Mesothelial cell of epicardium (in vitro differentiated cells): ENCODE measurements around the gene AIF1. TPM values are rescaled to one million over a fixed set of nuclear protein-coding genes. Genes with fewer than 3 reads are reported as not detected.
"Not testable (repeated sequence)": the region's sequence is repeated elsewhere in the genome, so short reads cannot be mapped to it uniquely, and the experiment has no call there.

Experiments used
- DNase-seq, 2 experiments: peaks; one replicate each; pipeline ENCODE4 v3.0.0; 2021; ENCODE audit warnings: low spot score in 2 of 2; ENCODE audit not compliant: unreplicated experiment in 2 of 2
- H3K27ac Mint-ChIP-seq: 2 replicates; pipeline ENCODE4 v1.8.0; 2021; ENCODE audit warnings: mixed read lengths
- H3K27me3 Mint-ChIP-seq: 2 replicates; pipeline ENCODE4 v1.8.0; 2021; ENCODE audit warnings: low read depth, mixed read lengths
- H3K36me3 Mint-ChIP-seq: 2 replicates; pipeline ENCODE4 v1.8.0; 2021; ENCODE audit warnings: mixed read lengths
- H3K4me1 Mint-ChIP-seq: 2 replicates; pipeline ENCODE4 v1.8.0; 2021; ENCODE audit warnings: mixed read lengths
- H3K4me3 Mint-ChIP-seq: 2 replicates; pipeline ENCODE4 v1.8.0; 2021; ENCODE audit warnings: mild to moderate bottlenecking, moderate library complexity, mixed read lengths
- H3K9me3 Mint-ChIP-seq: 2 replicates; pipeline ENCODE4 v1.8.0; 2021; ENCODE audit warnings: mixed read lengths
- CTCF ChIP-seq: fragments of 200-600 bp; sonication (generic); IDR thresholded peaks from one replicate; pipeline ENCODE4 v1.5.0; 2021; ENCODE audit warnings: antibody characterized with exemption; ENCODE audit not compliant: unreplicated experiment
- total RNA-seq: library from RNA; stranded (reverse); gene quantifications from 3 replicates; pipeline ENCODE4 v1.2.1, GENCODE V29; 2021

The AIF1 gene
- total RNA-seq, 1 donor from 2014 or later = 6.0 TPM

GRCh38 chr6:31586008-31586407 lies 29.0 kb upstream of the AIF1 start, which contains the start of gene LST1:
TSS of gene LST1 (plus strand) at chr6:31586277. CDS start at chr6:31587300, 1,023 bp downstream.
- no peak within 1 kb of the TSS for H3K4me3 Mint-ChIP-seq
- DNase-seq = no peak
- H3K36me3 Mint-ChIP-seq = no peaks in the 10 kb centered on the region
- no peak within 1 kb of the TSS for H3K27ac Mint-ChIP-seq
- H3K4me1 Mint-ChIP-seq = peaks cover 9% of the 10 kb centered on the region
- no peak for TF ChIP-seq CTCF
- H3K27me3 Mint-ChIP-seq = peaks cover 10% of the 10 kb centered on the region
- H3K9me3 Mint-ChIP-seq = no peaks in the 10 kb centered on the region

- DNase-seq = no peak
- H3K27me3 Mint-ChIP-seq = peaks cover 10% of the 10 kb centered on the region
- H3K36me3 Mint-ChIP-seq = no peaks in the 10 kb centered on the region
- no peak for TF ChIP-seq CTCF
- H3K27ac Mint-ChIP-seq = no peak overlapping the region
- H3K4me1 Mint-ChIP-seq = peaks cover 2% of the 10 kb centered on the region
- no peak overlapping the region for H3K4me3 Mint-ChIP-seq
- H3K9me3 Mint-ChIP-seq = no peaks in the 10 kb centered on the region
These were observed 28.3 kb upstream of the AIF1 start for GRCh38 chr6:31586599-31587281.

- Mint-ChIP-seq H3K27ac (no peak overlapping the region), H3K9me3 (no peaks in the 10 kb centered on the region), H3K27me3 (peaks cover 8% of the 10 kb centered on the region), H3K4me1 (no peaks in the 10 kb centered on the region), H3K36me3 (no peaks in the 10 kb centered on the region), H3K4me3 (no peak overlapping the region)
- TF ChIP-seq CTCF = no peak
- DNase-seq = no peak
These were observed 26.9 kb upstream of the AIF1 start for GRCh38 chr6:31587791-31588777.

GRCh38 chr6:31588871-31589650 lies 26.0 kb upstream of the AIF1 start:
- no peaks in the 10 kb centered on the region for H3K36me3 Mint-ChIP-seq
- H3K4me1 Mint-ChIP-seq = no peaks in the 10 kb centered on the region
- peaks cover 8% of the 10 kb centered on the region for H3K27me3 Mint-ChIP-seq
- no peak for DNase-seq
- no peaks in the 10 kb centered on the region for H3K9me3 Mint-ChIP-seq
- H3K4me3 Mint-ChIP-seq = no peak overlapping the region
- H3K27ac Mint-ChIP-seq = no peak overlapping the region
- no peak for TF ChIP-seq CTCF

GRCh38 chr6:31590691-31591090 lies 24.3 kb upstream of the AIF1 start:
- H3K4me3 Mint-ChIP-seq, H3K4me1 Mint-ChIP-seq, H3K27ac Mint-ChIP-seq, H3K9me3 Mint-ChIP-seq, H3K27me3 Mint-ChIP-seq, DNase-seq, H3K36me3 Mint-ChIP-seq: not testable (repeated sequence)
